Ovary (tissue), 9 donors: ENCODE results near the gene ADAMTS2. TPM values are rescaled to one million over a fixed set of nuclear protein-coding genes. Genes with fewer than 3 reads are reported as not detected.

ENCODE experiments used
- DNase-seq, 5 donors: peaks; one replicate each; pipeline ENCODE4 v3.0.0-alpha.2; 2019 to 2020
- H3K27ac ChIP-seq, 2 donors: fragments of 200-600 bp; one replicate each; pipeline versions ENCODE4 v1.5.1 to v1.8.0; 2019 to 2022
- H3K27me3 ChIP-seq: fragments of 200-600 bp; one replicate; pipeline ENCODE4 v1.8.0; 2022
- H3K36me3 ChIP-seq: fragments of 200-600 bp; sonication (generic); one replicate; pipeline ENCODE4 v1.5.1; 2019
- H3K4me1 ChIP-seq: one replicate; pipeline ENCODE4 v1.8.1; 2013; ENCODE audit warnings: mild to moderate bottlenecking, moderate library complexity; ENCODE audit not compliant: insufficient read depth
- H3K4me3 ChIP-seq: fragments of 200-600 bp; sonication (generic); one replicate; pipeline ENCODE4 v1.5.1; 2017
- H3K9me3 ChIP-seq, 2 donors: fragments of 200-600 bp in 1 of 2; sonication (generic) in 1 of 2; one replicate each; pipeline versions ENCODE4 v1.5.1 to v1.8.1; 2013 to 2019; ENCODE audit warnings: mild to moderate bottlenecking in 1 of 2, moderate library complexity in 1 of 2
- CTCF ChIP-seq, 3 donors: fragments of 450-650 bp in 2 of 3; fragments of 200-600 bp in 1 of 3; IDR thresholded peaks; one replicate each; pipeline versions ENCODE4 v1.5.1 to v1.8.0; 2016 to 2022; ENCODE audit warnings: antibody characterized with exemption in 3 of 3, mild to moderate bottlenecking in 1 of 3
- EP300 ChIP-seq: sonication (generic); formaldehyde crosslinking; IDR thresholded peaks from one replicate; pipeline ENCODE4 v1.6.1; 2017; ENCODE audit warnings: antibody characterized with exemption
- POLR2A ChIP-seq: fragments of 450-650 bp; IDR thresholded peaks from one replicate; pipeline ENCODE4 v1.6.1; 2017; ENCODE audit warnings: antibody characterized with exemption, mild to moderate bottlenecking, moderate library complexity
- WGBS, 3 donors: extraction: QIAGEN DNeasy Blood & Tissue Kit in 1 of 3; methylation state at CpG; one replicate each; pipeline versions ENCODE4 v1.1.5 to v1.1.7; 2013 to 2017; 5-methylcytosine and 5-hydroxymethylcytosine counted together
- intact Hi-C, 4 donors: fragments of 100-400 bp; cut with DNase I; formaldehyde crosslinking; loops; one replicate each; pipeline versions ENCODE4 v1.11.0 to v1.15.1; 2022 to 2023
- polyA plus RNA-seq, 2 donors: library from polyadenylated mRNA; stranded (reverse); fragments of 200-250 nt in 1 of 2; fragments of 350-450 nt in 1 of 2; fragmentation: Illumina TruSeq in 1 of 2; extraction: RNeasy Lipid Tissue Mini Kit (QIAGEN cat#74804) in 1 of 2; gene quantifications; one replicate each; pipeline ENCODE4 v1.2.3, GENCODE V29; 2013 to 2014
- total RNA-seq, 7 donors: library from RNA; depleted of rRNA in 2 of 7; stranded (reverse); fragments of >200 nt in 2 of 7; fragmentation: NEBNext Ultra II Directional in 3 of 7; extraction: Animal tissue kit (Norgen Biotek cat#: 25700) in 3 of 7; gene quantifications; one replicate each; pipeline versions ENCODE4 v1.1.0 to v1.2.4, GENCODE V29; 2016 to 2023
- donor health status: DM: no; HTN: no; CAD: no; lungs with moderate emphysema.
- donor health status: DM: no; HTN: no; CAD: no.
- donor health status: Bipolar disorder and iron deficiency.
- donor health status: DM: yes; HTN: yes; CAD: no.
- donor health status: DM: no; HTN: no; CAD: no.
- donor health status: DM: yes; HTN: yes; CAD: no.

ADAMTS2 gene
- total and polyA plus RNA-seq, 9 donors, result 7.9 to 31.8 (median 11.5) TPM

- H3K9me3 ChIP-seq, result no peaks in the 10 kb centered on the region
- TF ChIP-seq EP300, result no peak
- TF ChIP-seq POLR2A, result no peak
- TF ChIP-seq CTCF (IDR thresholded peaks at IDR 0.05), result no peak
- H3K27ac ChIP-seq, result no peak overlapping the region
- DNase-seq, result no peak
- H3K4me3 ChIP-seq, result no peak overlapping the region
- 47 to 73% (median 57%) methylated on average over 5 of the region's 5 CpGs for WGBS, 3 donors
- intact Hi-C loops, result no loop called here
- no peaks in the 10 kb centered on the region for H3K36me3 ChIP-seq
- peaks cover 5% of the 10 kb centered on the region for H3K4me1 ChIP-seq
- H3K27me3 ChIP-seq, result no peaks in the 10 kb centered on the region
Measured at GRCh38 chr5:179304466-179304865, 40.8 kb downstream of the ADAMTS2 start.

- peak in 1 of 5 donors; percentile 14 for DNase-seq
- no peak overlapping the region for H3K4me3 ChIP-seq
- H3K27ac ChIP-seq, result no peak overlapping the region
- no peak for TF ChIP-seq CTCF (IDR thresholded peaks at IDR 0.05)
- TF ChIP-seq POLR2A, result no peak
- no peaks in the 10 kb centered on the region for H3K9me3 ChIP-seq
- 86 to 93% (median 89%) methylated on average over 14 of the region's 14 CpGs for WGBS, 3 donors
- H3K27me3 ChIP-seq, result no peaks in the 10 kb centered on the region
- intact Hi-C loops, result no loop called here
- no peaks in the 10 kb centered on the region for H3K36me3 ChIP-seq
- H3K4me1 ChIP-seq, result peaks cover 5% of the 10 kb centered on the region
Measured at GRCh38 chr5:179303451-179304200, 41.6 kb downstream of the ADAMTS2 start.

GRCh38 chr5:179302499-179303185 is 42.6 kb downstream of the ADAMTS2 start:
- no peak for TF ChIP-seq POLR2A
- TF ChIP-seq CTCF (IDR thresholded peaks at IDR 0.05), result no peak
- TF ChIP-seq EP300, result no peak
- Histone ChIP-seq H3K27me3 (no peaks in the 10 kb centered on the region), H3K27ac (no peak overlapping the region), H3K4me3 (no peak overlapping the region), H3K36me3 (no peaks in the 10 kb centered on the region), H3K9me3 (no peaks in the 10 kb centered on the region), H3K4me1 (peaks cover 8% of the 10 kb centered on the region)
- 90 to 92% (median 90%) methylated on average over 13 of the region's 13 CpGs for WGBS, 3 donors
- intact Hi-C loops, result no loop called here
- DNase-seq, result peak in 2 of 5 donors; percentile 8 to 29

GRCh38 chr5:179301796-179302195 is 43.5 kb downstream of the ADAMTS2 start:
- Histone ChIP-seq H3K4me3 (no peak overlapping the region), H3K27me3 (no peaks in the 10 kb centered on the region), H3K36me3 (no peaks in the 10 kb centered on the region), H3K9me3 (no peaks in the 10 kb centered on the region), H3K4me1 (peaks cover 11% of the 10 kb centered on the region), H3K27ac (no peak overlapping the region)
- intact Hi-C loops, result no loop called here
- WGBS, 3 donors, result 70 to 80% (median 74%) methylated on average over 17 of the region's 17 CpGs
- TF ChIP-seq CTCF (IDR thresholded peaks at IDR 0.05) (no peak), POLR2A (no peak), EP300 (no peak)
- DNase-seq, result peak in 2 of 5 donors; percentile 17 to 35
